Measurements from ENCODE around the gene SRPX.

SRPX gene

DNA sequence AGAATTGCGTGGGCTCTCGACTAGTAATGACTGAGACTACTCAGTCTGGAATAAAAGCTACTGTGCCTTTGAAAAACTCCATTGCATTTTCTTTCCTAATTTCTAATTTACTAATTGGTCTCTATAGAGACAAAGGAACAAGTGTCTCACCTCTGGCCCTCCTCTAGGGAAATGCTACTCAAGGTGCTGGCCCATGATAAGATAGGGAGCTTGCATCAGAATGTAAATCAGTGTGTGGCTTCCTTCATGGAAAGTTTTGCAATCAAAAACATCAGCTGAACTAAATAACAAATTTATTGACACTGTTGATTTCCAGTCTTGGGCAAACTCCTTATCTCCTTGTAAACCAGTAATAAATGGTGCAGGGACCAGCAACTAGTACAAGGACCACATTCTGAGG is 81.8 kb downstream of the SRPX start:
- DNase-seq (ENCODE audit: low read depth, low spot score) = no peak

DNA sequence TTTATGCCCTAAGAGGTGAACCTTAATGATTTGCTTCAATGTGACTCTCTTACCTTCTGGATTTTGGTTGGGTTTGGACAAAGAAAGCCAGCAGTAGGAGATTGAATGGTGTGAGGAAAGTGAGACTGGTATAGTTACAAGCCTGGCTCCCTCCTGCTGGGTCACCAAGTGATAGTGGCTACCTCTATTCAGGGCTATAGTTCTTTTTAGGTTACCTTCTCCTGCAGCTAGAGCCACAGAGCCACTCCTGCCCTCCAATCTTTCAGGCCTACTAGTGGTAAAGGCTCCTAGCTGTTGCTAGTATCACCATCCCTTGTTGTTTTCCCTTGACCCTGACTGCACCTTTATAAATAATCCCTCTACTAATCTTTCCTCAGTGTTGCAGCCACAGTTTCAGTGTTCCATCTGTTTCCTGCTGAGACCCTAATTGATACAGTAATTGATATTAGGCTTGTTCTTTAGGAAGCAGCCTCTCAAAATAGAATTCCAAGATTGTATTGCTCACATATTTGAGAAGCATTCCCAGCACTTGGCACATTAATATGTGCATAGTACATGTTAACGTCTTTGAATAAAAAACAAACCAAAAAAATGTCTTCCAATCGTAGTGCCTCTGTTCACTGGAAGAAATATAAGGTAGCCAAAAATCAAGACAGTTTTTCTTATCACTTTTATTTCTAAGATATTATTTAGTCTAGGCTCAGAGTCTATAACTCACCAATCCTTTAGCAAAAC is 82.3 kb downstream of the SRPX start:
- no peak for DNase-seq (ENCODE audit: low read depth, low spot score)

DNA sequence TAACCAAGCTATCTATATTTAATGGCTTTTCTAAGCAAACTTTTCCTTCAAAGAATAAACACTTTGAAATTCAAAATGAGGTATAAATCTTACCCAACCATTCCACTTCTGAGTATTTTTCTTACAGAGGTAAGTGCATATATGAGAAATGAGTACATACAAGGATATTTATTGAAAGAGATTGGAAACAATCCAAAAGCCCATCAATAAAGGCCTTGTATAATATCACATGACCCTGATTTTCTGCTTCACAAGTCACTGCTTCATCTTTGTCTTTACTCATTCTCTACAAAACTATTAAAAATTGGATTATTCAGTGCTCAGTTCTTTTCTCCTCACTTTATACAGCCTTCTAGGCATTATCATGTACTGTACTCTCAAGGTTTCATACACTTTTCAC is 91.3 kb downstream of the SRPX start:
- DNase-seq (ENCODE audit: low read depth, low spot score) = no peak

DNA sequence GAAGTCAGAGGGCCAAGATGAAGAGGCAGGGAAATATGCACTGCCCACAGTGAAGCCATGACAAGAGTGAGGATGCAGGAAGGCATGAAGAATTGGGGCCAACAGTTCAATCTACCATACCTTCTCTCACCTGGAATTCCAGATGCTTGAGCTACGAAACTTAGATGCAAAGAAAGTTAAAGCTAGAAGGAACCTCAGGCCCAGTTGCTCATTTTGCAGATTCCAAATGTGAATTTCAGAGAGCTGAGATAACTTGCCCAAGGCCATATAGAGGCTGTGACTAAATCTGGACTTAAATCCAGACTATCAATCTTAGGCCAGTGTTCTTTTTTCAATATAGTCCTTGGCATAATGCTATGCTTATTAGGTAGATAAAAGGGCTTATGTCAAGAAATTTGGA is 92.7 kb downstream of the SRPX start:
- no peak for DNase-seq (ENCODE audit: low read depth, low spot score)

DNA sequence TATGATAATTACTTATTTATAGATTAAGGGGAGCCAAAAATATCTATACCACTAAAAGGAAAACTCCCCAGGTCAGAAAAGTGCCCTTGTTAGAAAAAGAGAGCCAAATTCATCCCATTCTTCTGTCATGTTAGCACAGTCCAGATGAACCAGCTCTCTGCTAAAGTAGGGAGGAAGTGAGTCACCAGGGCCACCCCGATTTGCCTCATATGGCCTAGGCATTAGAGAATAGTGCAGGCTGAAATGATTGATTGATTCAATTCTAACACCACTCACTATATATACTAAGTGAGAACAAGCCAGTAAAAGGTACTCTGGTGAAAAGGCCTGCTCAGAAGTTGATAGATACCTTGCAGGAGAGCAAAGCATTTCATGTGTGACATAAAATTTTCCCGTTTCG is 94.5 kb downstream of the SRPX start:
- DNase-seq (ENCODE audit: low read depth, low spot score) = no peak

DNA sequence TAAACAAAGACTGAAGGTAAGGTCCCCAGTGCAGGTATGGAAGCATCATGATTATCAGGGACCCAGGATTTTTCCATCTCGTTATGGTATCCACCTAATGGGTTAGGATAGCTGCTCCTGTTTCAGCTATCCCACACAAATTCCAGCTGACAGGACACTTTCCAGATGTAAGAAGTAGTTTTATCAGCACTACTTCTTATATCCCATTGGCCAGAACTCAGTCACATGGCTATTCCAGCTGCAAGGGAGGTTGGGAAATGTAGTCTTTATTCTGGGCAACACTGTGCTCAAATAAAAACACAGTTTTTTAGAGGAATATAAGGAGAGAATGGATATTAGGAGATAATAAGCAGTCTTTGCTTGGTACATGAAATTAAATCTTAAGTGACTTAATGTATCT is 96.7 kb downstream of the SRPX start:
- no peak for DNase-seq (ENCODE audit: low read depth, low spot score)

DNA sequence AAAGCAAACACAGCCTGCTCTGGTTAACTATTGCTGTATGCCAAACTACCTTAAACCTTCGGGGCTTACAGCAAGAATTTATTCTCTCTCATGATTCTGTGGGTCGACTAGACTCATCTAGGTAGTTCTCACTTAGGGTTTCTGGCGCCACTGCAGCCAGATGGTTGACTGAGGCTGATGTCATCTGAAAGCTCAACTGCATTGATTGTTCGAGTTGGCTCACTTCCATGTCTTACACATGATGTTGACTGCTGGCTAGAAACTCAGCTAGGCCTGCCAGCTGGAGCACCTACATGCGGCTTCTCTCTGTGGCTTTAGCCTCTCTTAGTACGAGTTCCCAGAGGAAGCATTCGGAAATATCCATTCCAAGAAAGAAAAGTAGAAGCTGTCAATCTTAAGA is 103.2 kb downstream of the SRPX start:
- no peak for DNase-seq (ENCODE audit: low read depth, low spot score)

DNA sequence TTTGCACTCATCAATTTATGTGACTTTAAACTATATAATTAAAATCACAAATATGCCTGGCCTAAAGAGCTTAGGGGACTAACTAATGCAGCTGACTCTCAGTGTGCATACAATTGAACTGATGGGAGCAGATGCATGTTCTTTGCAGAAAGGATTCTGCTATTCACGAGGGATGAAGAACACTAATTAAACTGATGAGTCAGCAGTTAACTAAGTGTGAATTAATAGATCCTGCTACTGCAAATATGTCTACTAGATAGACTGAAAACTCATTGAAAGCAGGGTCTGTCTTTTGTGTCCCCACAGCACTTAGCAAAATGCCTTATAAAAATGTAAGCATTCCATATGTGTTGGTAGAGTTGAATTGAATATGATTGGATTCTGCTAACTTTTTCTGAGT is 104.0 kb downstream of the SRPX start:
- DNase-seq (ENCODE audit: low read depth, low spot score) = no peak

DNA sequence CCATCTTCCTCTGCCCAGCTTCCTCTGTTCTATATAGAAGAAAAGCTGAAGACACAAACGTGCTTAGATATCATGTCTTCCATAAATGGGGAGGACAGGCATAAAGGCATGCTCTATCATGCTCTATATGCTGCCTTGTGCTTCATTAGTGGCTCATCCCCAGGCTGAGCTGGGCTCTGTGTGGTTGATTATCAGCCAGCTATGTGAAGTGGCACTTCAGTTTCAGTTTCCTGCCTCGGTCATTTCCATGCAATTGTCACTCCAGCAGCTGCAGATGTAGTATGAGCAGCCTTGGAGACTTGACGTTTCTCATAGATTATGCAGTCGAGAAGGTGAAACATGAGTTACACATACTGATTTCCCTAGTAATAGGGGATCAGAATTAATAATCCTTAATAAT is 108.1 kb downstream of the SRPX start:
- no peak for DNase-seq (ENCODE audit: low read depth, low spot score)

DNA sequence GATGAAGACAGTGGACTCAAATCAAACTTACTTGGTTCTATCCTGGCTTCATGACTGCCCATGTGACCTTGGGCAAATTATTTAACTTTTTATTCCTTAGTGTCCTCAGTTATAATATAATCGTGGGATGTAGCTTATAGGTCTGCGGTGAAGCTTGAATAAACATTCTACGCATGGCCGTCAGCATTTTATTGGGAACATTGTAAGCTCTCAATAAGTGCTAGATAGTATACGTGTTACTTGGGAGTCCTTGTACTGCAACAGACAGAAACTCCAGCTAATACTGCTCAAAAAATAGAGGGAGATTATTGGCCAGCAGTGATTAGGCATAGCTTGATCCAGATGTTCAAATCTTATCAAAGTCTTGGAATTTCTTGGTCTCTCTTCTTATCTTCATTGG is 109.5 kb downstream of the SRPX start:
- DNase-seq (ENCODE audit: low read depth, low spot score) = no peak

DNA sequence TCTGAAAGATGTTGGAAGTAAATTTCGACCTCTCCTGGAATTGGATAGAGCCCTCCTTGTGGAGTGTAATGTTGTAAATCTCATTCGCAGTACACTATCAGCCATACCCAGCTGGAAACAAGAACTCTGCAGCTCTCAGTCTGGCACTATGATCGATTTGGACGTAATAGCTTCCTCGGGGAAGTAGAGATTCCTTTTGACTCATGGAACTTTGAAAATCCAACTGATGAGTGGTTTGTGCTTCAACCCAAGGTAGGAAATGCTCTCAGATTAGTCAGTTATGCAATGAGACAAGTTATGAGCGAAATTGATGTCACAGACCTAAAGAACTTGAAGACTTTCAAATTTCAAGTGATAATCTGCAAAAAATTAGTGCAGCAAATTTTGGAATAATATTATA is 110.4 kb downstream of the SRPX start:
- DNase-seq (ENCODE audit: low read depth, low spot score) = no peak

DNA sequence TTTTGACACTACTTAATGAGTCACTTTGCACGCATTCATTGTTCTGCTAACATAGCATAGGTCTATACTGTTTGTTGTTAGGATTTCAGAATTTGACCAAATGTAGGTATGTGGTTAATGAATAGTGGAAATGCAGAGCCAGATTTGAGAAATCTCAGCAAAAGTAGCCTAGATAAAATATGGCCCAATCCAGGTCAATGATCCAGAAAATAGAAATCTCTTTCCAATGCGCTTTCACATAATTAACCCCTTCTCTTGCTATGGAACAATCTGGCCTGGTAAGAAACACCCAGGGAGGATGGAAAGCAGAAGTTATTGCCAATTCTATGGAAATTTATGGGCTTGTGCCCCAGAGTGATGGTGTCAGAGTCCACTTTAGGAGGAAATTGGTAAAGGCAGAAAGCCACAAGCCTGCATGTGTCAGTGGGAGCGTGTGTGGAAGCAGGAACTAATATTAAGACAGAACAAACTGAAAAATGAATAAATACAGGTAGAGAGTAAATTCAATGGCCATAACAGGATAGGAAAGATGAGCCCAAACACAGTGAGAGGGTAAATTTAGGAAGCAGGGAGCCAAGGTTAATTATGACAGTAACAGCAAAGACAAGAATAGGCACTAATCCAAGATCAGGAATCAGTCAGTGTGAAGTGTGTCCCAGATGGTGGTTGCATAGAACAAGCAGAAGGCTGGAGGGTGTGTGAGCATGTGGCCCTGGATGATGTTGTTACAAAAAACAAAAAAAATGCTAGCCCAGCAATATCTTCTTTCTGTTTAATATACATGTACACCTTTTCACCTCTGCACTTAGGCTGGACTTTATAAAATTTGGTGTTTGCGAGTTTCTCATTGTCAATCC is 111.4 kb downstream of the SRPX start:
- no peak for DNase-seq (ENCODE audit: low read depth, low spot score)

DNA sequence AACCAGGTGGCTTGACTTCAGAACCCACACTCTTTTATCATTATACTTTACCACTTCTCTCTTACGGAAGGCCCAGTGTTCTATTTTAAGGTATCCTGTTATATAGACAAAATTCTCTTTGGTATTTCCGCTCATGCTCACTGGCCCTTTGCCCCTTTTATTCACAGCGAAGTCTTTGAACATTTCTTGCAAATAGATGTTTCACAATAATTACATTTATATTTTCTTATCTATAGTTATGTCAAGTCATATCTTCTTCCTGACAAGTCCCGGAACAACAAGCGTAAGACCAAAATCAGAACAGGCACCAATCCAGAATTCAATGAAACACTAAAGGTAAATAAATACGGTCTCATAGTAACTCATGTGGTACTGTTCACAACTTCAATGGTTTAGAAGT is 112.3 kb downstream of the SRPX start:
- DNase-seq (ENCODE audit: low read depth, low spot score) = no peak

DNA sequence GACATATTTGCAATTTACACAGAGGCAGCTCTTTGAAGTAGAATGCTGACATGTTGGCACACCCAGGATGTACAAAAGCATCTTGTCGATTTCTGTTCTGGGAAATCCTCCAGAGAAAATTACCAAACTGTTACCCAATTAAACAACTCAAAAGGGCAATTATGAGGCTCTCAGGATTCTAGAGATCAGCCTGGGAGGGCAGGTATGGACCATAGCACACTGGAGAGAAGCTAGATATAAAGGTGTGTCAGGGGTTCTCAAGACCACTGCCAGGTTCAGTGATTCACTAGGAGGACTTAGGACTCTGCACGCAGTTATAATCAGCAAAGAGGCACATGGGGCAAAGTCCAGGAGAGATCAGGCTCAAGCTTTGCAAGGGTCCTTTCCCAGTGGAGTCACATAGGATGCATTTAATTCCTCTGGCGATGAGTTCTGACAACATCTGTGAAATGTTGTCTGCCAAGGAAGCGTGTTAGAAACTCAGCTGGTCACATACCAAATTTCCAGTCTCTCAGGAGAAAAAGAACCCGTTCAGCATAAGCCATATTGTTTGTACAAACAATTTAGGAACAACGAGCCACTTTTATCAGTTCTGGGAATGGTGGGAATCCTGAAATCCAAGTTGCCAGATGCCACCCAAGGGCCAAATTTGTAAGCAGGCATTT is 113.5 kb downstream of the SRPX start:
- no peak for DNase-seq (ENCODE audit: low read depth, low spot score)

DNA sequence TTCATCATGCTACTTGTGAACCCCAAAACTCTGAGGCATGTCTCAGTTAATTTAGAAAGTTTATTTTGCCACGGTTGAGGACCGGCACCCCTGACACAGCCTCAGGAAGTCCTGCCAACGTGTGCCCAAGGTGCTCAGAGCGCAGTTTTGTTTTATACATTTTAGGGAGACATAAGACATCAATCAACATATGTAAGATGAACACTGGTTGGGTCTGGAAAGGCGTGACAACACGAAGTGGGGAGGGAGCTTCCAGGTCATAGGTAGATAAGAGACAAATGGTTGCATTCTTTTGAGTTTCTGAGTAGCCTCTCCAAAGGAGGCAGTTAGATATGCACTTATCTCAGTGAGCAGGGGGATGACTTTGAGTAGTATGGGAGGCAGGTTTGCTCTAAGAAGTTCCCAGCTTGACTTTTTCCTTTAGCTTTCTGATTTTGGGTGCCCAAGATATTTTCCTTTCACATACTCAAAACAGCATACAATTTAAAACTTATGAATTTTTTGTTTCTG is 115.4 kb downstream of the SRPX start:
- DNase-seq (ENCODE audit: low read depth, low spot score) = no peak

DNA sequence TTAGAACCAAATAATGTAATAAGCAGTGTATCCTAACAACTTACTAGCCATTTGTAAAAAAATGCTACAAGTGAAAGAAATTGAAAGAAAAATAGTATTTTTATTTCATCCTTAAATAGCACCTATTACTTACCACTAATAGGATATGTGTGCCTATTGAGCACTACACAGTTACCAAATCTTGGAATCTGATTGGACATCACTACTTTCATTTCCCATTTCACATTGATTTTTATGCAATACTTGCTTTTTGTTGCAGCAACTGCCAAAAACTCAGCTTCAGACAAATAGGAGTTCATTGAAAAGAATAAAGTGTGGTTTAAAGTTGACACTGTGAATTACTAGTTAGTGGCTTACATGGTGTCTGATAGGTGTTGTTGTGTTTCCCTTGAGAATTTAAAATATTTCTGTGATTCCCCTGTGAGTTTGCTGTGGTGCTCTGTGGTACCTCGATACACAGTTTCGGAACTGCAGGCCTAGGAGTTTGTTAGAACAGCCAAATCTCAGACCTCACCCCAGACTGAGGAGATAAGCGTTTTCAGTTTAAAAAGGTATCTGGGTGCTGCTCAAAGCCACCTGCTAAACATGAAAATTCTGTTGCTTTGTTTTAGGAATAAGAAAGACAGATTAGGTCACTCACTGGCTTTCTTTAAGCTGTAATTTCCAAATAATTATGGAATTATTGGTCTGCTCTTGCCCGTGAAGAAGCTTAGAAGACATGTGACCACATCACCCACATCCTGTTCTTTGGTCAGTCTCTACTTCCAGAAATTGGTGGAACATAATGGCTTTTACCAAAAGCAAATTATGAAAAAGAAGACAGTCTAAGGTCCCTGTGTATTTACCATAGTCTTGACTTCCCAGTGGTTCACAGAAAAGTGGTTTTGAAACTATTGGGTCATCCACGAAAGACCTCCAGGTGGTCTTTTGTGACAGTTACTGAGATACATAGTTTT is 116.5 kb downstream of the SRPX start:
- no peak for DNase-seq (ENCODE audit: low read depth, low spot score)

DNA sequence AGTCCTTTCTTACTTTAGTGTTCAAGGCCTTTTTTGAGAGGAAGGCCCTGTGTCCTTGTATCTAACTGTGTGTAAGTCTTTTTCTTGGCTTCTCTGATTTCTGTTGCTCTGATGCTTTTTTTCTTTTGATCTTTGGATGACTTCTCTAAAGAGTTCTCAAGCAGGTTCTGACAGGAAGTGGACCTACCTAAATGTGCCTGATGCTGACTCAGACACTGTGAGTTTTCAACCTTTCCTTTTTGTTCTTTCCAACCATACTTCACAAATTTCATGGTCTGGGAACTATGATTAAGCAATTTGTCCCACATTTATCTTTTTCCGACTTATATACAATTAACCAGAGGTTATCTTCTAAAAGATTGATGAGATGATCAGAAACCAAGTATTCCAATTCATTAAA is 117.8 kb downstream of the SRPX start:
- no peak for DNase-seq (ENCODE audit: low read depth, low spot score)

DNA sequence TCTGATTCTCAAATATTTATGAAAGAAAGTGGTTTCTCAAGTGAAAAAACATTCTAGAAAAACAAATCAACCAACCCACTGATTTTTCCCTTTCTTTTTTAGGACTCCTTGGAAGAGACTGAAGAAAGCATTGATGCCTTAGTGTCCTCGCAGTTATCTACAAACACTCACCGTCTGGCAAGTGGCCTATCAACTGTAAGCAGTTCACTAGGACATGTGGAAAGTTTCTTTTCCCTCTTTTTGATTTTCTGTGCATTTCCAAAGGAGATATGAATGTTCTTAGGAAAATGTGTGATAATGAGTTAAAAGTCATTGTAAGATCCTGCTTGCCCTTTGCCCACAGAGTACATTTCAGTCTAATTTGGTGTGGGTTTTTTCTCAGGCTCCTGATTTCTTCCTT is 118.4 kb downstream of the SRPX start:
- DNase-seq (ENCODE audit: low read depth, low spot score) = no peak

DNA sequence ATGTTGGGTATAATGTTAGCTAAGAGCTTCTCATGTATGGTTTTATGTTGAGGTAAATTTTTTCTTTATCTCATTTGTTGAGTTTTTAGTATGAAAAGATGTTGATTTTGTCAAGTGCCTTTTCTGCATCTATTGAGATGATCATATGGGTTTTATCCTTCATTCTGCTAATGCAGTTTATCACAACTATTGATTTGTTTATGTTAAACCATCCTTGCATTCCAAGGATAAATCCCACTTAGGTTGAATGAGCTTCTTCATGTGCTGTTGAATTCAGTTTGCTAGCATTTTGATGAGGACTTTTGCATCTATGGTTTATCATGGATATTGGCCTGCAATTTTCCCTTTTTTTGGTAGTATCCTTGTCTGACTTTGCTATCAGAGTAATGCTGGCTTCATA is 121.0 kb downstream of the SRPX start:
- no peak for DNase-seq (ENCODE audit: low read depth, low spot score)
